Muscle of arm (tissue), 12 donors: ENCODE measurements around the gene COG5. TPM values are rescaled to one million over a fixed set of nuclear protein-coding genes. Genes with fewer than 3 reads are reported as not detected.

Experiments used
- DNase-seq: peaks from one replicate; pipeline ENCODE4 v3.0.0-alpha.2; 2013
- polyA plus RNA-seq, 12 donors: library from polyadenylated mRNA; unstranded; fragments of 120-200 nt; gene quantifications; one replicate each; pipeline ENCODE4 v1.2.1, GENCODE V29; 2013; ENCODE audit not compliant: insufficient read length in 12 of 12

The COG5 gene
- polyA plus RNA-seq, 12 donors = 15.3 to 38.3 (median 30.3) TPM; not detected in 1

DNA sequence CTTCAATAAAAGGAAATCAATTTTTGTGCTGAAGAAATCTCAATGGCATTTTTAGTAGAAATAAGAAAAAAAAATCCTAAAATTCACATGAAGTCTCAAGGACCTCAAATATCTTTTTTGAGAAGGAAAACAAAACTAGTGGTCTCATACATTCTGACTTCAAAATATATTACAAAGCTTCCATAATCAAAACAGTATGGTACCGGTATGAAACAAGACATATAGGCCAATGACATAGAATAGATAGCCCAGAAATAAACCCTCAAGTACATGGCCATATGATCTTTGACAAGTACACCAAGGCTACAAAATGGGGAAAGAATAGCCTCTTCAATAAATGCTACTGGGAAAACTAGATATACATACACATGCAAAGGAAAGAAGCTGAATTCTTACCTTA is 225.6 kb downstream of the COG5 start:
- no peak for DNase-seq

DNA sequence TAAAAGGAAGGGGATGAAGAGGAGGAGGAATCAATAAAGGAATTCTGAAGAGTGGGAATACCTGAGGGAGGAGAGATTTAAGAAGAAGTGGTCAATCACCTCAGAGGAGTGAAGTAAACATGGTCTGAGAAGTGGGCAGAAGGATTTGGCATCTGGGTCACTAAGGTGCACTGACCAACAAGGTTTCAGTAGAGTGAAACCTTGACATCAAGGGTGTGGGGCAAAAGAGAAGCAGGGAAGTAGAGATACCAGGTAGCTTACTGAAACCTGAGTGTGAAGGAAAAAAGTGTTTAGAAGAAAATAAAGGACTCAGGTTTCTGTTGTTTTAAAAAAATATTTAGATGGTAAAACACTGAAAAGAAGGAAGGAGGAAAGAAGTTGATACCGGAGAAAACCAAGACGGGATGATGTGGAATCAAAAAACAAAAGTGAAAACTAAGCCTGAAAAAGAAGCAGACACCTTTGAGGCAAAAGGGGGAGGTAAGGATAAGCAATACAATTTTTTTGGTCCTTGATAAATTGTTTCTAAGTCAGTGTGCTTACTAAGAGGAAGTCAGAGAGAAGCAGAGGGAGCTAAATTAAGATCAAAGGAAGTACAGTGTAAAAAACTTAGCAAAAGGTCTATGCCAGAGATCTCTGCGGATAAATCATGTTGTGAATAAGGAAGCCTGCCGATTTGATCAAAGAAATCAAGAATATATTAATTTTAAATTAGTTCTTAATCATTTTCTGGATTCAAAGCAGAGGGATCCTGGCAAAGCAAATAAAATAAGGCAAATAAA is 231.0 kb downstream of the COG5 start:
- DNase-seq = no peak

DNA sequence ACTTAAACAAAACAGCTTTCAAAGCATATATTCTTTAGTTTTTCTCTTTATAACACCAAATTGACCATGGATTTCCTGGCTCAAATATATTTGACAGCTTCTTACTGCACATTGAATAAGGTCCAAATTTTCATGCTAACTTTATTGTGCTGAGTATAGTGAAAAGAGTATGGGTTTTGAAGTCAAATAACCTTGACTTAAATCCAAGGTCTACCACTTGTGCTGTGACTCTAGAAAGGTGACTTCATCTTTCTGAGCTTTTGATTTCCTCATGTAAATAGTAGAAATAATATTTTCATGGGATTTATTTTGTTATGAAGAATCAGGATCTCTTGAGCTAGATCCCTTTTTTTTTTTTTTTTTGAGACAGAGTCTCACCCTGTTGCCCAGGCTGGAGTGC is 233.2 kb downstream of the COG5 start:
- no peak for DNase-seq

DNA sequence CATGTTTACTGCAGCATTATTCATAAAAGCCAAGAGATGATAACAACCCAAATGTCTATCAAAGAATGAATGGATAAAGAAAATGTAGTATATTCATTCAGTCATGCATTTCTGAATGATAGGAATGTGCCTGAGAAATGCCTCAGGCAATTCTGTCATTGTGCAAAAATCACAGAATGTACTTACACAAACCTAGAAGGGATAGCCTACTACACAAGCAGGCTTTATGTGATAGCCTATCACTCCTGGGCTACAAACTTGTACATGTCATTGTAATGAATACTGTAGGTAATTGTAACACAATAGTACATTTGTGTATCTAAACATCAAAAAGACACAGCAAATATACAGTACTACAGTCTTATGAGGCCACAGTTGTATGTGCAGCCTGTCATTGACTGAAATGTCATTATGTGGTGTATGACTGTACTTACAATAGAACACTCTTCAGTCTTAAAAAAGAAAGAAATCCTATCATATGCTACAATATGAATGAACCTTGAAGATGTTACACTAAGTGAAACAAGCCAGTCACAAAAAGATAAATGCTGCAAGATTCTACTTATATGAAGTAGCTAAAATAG is 235.6 kb downstream of the COG5 start:
- no peak for DNase-seq

DNA sequence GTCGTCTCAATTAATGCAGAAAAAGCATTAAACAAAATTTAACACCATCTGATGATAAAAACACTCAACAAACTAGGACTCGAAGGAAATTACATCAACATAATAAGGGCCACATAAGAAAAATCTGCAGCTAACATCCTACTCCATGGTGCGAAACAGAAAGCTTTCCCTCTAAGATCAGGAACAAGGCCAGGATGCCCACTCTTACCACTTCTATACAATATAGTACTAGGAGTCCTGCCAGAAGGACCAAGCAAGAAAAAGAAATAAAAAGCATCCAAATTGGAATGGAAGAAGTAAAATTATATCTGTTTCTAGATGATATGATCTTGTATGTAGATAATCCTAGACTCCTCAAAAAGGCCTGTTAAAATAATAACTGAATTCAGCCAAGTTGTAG is 237.7 kb downstream of the COG5 start:
- DNase-seq = no peak

DNA sequence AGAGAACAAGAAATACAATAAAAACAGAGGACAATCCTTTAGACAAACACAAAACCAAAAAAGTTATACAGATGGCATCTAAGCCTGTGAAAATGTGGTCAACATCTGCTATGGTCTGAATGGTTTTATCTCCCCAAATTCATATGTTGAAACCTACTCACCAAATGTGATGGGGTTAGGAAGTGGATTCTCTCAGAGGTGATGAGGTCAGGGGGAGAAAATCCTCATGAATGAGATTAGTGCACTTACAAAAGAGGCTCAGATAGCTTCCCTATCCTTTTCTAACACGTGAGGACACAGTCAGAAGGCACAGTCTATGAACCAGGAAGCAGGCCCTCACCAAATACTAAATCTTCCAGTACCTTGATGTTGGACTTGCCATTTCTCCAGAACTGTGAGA is 241.7 kb downstream of the COG5 start:
- DNase-seq = no peak

DNA sequence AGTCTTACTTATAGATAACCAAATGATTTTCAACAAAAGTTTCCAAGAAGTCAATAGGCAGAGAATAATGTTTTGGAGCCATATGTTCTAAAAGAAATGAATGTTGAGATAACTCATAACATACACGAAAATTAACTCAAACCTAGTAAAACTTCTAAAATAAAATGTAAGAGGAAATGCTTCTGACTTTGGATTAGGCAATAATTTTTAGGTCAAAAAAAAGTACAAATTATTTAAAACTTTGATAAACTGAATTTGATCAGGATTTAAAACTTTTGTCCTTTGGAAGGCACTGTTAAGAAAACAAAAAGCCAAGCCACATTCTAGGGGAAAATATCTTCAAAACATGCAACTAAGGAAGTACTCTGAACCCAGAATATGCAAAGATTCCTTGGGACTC is 242.1 kb downstream of the COG5 start:
- no peak for DNase-seq

DNA sequence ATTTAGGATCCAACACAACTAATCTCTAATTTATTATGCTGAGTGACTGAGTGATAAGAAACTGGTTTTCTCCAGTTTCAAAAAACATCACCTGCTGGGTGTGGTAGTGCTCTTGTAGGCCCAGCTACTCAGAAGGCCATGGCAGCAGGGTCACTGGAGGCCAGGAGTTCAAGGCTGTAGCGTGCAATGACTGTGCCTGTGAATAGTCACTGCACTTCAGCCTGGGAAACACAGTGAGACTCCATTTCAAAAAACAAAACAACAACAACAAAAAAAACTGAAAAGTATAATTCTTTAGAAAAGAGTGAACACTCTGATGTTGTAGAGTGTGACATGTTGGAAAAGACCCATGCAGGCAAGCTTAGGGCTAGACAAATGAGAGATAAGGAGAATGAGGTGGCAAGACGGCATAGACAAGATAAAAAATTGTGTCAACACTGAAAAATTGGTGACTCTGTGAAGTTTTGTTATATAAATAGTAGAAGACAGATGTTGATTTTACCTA is 243.9 kb downstream of the COG5 start:
- DNase-seq = no peak

DNA sequence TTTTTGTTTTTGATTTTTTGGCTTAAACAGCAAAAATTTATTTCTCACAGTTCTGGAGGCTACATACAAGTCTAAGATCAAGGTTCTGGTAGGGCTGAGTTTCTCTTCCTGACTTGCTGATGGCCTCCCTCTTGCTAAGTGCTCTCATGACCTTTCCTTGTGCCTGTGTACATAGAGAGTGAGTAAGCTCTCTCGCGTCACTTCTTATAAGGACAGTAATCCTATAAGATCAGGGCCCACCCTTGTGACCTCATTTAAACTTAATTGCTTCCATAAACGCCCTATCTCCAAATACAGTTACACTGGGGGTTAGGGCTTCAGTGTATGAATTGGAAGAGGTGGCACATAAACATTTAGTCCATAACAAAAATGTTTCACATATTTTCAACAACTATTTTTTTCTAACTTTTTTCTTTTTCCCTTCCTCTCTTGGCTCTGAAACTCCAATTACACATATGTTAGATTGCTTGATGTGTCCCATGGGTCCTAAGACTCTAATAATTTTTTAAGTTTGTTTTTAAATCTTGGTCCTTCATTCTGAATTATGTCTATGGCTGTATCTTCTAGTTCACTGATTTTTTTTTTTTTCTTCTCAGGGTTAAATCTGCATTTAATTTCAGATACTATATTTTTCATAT is 245.1 kb downstream of the COG5 start:
- peak; percentile 25 for DNase-seq

DNA sequence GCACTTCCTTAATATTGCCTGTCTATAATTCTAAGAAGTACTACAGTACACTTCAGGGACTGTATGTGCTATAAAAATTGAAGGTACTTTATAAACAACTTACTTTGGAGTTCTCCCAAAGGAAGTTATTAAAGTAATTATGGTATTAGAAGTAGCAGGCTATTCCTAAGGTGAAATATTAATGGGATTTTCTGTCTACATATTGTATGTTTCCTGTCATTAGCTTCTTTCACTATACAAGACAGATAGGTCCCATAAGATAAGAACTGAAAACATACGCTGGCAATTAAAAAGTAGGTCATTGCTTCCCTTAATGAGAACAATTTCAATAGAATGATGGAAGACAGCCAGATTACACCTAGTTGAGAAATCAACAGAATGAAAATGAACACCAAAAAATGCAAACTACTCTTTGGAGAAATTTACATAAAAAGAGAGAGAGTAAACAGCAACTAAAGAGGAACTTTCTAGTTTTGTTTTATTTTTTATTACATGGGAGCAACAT is 248.0 kb downstream of the COG5 start:
- peak; percentile 4 for DNase-seq

DNA sequence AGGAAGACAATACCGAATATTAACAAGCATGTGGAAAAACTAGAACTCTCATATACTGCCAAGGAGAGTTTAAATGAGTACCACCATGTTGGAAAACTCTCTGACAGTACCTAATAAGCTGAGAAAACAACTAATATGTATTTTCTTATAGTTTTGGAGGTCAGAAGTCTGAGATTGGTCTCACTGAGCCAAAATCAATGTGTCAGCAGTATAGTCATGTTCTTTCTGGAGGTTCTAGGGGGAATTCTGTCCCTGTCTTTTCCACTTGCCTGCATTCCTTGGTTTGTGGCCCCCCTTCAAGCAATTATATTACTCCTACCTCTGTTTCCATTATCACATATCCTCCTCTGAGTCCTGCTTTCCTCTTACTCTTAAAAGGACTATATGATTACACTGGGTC is 250.4 kb downstream of the COG5 start:
- no peak for DNase-seq

DNA sequence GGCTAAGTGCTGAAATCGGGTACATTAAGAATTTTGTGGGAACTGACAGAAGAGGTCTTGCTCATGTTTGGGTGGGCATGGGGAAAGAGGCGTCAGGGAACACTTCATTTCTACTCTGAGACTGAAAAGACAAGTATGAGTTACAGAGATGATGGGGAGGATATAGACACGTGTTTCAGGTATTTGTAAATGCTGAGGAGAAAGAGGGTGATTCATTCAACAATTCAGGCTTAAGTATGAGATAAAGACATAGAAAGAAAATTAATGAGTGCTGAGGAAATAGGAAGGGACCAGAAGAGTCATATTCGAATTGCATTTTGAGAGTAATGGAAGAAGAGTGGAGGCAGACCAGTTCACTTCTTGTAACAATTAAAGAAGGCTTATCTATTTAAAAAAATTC is 251.3 kb downstream of the COG5 start:
- DNase-seq = no peak

DNA sequence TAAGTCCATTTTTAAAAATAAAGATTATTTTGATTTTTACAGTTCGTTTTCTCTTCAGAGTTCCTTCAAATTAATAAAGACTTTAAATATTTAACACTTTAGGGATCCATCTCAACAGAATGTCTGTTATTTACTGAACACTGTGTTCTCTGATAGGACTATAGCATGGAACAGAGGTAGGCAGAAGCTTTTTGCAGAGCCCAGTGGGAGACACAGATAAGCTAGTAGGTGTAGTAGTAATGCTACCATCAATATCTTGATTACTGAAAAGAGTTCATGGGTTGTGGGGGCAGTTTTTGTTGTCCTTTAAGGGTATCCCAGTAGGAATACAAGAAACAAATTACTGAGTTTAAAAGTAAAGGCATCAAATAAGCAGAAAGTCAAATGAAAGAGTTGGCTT is 254.4 kb downstream of the COG5 start:
- no peak for DNase-seq

DNA sequence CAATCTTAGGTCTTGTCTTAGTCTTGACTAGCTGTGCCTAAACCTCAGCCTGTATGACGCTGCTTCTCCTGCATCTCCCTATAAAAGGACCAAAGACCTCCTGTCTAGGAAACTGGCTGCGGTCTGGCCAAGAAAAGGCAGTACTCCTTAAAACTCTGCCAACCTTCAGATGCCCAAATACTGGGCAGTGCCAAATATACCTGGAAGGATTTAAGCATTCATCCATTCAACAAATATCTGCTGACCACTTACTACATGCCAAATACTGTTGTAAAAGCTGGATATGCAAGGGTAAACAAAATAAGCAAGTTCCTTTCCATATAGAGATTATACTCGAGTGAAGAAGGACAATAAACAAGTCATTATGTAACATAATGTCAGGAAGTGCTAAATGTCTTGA is 259.1 kb downstream of the COG5 start:
- no peak for DNase-seq

DNA sequence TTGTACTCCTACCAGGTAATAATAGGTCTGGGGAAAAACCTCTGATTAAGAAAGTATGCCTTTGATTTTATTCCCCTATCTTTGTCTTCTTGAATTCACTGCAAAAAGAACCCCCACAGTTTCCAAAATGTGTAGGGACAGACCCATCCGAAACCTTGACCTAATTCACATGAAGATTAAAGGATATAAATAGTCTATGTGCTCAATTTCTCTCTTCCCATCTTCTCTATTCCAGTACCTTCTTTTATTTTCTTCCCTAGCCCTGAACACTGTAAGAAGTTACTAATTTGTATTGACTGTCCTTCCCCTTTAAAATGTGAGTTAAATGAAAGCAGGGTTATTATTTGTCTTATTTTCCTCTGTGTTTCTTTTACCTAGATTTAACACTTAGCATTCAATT is 259.7 kb downstream of the COG5 start:
- no peak for DNase-seq

DNA sequence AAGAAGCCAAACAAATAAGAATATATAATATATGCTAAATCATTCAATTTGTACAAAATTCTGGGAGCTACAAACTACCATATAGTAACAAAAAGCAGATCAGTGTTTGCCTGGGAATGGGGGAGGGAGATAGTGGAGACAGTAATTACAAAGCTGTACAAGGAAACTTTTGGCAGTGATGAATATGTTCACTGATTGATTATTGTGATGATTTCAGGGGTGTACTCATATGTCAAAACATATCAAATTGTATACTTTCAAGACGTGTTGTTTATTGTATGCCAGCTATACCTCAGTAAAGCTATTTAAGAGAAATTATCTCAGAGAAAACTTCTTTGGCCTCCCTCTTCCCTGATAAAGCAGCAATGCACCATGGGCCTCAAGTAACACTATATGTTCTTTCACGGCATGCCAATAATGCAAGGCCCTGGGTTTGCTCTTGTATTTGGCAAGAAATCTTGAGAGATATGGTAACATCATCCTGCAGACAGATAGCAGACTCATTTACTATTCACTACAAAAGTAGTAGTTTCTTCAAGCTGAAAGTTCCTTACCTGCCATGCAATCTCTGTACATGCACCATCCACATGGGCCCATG is 261.4 kb downstream of the COG5 start:
- DNase-seq = no peak

DNA sequence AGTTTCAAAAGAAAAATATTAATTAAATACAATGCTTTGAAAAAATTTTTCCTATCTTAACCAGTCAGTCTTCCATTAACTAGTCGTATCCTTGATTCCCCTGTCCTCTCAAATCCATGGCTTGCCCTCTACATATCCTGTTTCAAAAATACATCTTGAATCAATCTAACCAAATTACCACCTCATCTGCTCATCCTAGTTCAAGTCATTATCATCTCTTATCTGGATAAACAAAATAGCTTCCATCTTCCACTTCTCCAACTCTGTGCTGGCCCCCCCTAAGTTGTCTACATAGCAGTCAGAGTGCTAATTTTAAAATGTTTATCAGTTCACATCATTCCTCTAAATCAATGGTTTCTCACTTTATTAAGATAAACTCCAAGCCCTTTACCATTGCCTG is 269.5 kb downstream of the COG5 start:
- no peak for DNase-seq

DNA sequence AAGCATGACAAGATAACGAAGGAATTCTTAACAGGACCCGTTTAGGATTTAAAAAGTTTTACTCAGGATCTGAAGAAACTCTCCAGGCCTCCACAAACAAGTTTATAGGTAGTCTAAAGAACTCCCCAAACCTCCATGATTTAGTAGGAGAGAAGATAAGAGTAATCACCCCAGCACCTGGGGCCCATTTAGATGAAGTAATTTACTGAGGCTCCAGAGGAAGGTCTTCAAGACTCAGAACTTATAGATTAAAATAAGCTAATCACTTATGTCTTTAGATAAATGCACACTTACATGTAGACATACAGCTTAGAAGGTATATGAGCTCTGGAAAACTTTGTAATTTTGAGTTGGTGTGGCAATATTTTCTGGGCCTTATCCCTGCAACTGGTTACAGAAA is 271.1 kb downstream of the COG5 start:
- no peak for DNase-seq

DNA sequence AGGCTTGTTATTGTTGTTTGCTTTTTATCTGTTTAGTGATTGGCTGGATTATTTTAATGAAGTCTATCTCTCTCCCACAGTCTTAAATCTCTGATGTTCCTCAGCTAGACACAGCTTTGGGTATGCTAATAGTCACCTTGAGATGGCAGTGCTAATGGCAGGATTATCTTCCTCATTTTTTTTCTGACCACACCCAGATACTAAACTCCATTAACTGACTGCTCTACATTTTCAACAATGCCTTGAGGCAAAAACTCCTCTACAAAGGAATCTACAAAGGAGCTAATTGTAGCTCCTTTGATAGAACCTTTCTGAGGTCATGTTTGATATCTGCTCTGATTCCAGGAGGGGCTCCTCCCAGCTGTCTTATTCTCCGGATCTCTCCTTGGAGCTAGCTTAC is 272.3 kb downstream of the COG5 start:
- DNase-seq = no peak

DNA sequence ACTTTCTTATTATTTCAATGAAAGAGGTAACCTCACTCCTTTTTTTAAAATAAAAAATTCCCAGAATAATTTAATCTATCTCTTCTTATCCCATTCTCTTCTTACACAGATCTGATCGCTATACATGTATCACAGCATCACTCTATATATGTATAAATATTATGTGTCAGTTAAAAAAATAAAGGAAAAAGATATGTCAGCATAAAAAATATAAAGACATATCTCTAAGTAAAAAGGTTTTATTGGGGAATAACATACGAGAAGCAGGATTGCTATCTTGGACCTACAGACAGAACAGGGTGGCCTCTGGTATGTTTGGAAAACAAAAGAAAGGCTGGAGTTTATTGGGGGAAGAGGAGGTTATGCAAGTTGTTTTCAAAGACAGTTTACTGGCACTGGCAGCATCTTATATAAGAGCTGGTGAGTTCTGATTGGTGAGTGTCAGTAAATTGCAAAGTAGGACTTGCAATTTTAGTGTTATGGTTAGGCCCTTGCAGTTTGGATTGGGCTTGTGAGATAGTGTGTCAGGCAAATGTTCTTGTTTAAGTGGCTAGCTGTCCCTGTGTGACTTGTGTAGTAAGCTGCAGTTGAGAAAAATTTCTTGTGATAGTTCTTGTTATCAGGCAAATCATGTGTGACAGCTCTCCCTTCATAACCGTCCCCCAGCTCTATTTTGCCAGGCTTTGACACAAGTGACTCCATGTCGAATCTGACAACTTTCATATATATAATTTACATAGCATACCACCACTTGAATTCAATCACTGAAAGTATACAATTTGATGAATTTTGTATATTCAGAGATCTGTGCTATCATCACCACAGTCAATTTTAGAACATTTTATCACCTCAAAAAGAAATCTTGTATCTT is 276.7 kb downstream of the COG5 start:
- DNase-seq = no peak

DNA sequence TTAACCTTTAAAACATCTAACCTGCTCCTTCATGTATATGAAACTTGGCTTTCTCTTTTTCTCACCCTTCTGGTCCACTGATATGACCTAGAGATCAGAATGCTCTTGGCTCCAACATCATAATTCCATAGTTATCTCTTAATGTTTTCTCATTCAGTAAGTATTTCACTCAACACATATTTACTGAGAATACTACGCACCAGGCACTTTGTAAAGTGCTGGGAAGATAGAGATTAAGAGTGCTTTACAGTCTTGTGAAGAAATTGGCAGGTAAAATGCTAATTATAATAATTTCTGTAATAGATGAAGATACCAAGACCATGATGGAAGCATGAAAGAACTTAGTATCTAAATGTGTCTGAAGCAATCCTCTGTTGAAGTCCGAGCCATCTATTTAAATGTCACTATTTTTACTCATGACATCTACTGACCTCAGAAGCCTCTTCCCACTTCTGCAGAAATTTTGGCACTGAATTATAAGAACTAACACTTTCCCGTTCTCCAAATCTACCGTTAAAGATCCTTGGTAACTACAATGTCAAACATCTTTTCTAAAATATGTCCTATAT is 278.7 kb downstream of the COG5 start:
- DNase-seq = no peak
